HG03469 (cell line): ENCODE measurements around the gene TAF1B.
"Not testable (repeated sequence)": the region's sequence is repeated elsewhere in the genome, so short reads cannot be mapped to it uniquely, and the experiment has no call there.

Source experiments
- ATAC-seq: cut with Tn5 transposase; IDR thresholded peaks from one replicate; pipeline ENCODE4 v1.9.1; 2021; ENCODE audit warnings: mild to moderate bottlenecking, moderate library complexity, moderate number of reproducible peaks; ENCODE audit not compliant: unreplicated experiment

Gene TAF1B

DNA sequence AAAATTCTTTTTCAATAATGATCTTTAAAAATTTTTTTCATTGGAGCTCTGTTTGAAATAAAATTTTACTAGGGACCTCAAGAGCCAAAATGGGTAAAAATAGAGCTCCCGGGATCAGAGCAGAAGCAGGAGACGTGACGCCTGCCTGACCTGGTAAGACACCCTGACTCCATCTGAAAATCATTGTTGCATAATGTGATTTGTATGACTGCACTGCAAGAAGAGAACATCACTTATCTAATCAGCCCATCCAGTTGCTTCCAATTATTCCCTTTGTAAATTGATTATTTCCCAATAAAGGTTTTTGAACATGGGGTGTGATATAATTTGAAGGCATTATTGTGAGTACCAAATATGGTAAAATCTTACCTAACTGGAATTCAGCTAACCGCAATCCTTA is 17.1 kb upstream of the TAF1B start:
- ATAC-seq = no peak

DNA sequence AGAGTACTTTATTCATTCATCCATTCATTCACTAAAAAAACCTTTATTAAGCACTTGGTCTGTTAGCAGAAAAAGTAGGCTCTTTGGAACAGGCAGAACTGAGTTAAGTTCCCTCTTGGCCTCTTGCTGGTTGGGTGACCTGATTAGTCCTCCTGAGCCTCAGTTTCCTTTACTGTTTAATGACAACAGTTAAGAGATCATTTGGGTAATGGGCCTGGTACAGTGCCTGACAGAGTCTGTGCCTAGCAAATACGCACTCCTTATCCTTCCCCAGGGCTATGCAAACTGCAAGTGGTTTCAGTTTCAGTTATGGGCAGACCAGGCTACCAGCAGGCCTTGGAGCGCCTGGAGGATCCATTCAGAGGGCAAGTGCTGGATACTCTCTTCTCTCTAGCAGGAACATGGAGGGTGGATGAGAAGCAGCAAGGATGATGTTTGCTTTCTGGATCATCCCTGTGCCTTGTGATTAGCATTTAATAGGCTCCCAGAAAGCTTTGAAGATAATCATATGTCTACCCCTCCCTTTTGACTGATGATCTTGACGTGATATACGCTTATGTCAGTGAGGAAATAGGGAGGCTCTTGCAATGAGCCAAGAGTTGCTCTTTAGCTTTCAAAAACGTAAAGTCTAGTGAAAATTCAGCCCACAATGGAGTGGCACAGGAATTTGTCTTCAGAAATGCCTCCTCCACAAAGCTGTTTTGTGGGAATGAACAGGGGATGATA is 12.4 kb upstream of the TAF1B start:
- no peak for ATAC-seq

DNA sequence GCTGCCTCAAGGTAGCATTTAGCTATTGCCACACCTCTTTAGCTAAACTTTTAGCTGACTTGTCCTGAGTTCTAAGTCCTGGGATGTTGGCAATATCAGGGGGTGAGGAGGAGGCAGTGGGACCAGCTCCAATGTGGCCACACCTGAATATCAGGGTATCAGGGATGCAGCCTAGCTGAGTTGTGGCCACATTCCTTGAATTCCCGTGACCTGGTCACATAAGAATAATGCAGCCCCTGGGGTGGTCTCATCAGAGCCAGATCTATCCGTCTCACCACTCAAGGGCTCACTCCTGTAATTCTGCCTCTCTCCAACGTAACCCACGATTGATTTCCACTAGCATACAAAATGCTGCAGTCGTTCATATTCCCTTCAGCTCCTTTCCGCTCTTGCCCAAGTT is 11.6 kb upstream of the TAF1B start:
- no peak for ATAC-seq

DNA sequence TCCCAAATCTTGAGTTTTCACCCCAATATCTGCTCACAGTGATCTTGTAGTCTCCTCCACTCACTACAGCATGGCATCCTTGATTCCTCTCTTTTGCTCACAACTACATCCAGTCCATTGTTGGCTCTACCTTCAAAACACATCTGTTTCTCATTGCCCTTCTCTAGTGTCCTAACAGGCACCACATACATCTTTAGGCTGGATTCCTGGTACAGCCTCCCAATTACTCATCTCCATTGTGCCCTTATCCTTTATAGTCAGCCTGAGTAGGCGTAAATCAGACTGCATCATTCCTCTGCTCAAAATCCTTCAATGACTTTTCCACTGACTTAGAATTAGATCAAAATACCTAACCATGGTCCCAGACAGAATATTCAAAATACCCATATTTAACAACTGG is 10.7 kb upstream of the TAF1B start:
- ATAC-seq = no peak

DNA sequence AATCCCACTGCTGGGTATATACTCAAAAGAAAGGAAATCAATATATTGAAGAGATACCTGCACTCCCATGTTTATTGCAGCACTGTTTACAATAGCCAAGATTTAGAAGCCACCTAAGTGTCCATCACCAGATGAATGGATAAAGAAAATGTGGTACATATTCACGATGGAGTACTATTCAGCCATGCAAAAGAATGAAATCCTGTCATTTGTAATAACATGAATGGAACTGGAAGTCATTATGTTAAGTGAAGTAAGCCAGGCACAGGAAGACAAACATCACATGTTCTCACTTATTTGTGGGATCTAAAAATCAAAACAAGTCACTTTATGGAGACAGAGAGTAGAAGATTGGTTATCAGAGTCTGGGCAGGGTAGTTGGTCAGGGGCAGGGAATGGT is 8.2 kb upstream of the TAF1B start:
- not testable (repeated sequence) for ATAC-seq

DNA sequence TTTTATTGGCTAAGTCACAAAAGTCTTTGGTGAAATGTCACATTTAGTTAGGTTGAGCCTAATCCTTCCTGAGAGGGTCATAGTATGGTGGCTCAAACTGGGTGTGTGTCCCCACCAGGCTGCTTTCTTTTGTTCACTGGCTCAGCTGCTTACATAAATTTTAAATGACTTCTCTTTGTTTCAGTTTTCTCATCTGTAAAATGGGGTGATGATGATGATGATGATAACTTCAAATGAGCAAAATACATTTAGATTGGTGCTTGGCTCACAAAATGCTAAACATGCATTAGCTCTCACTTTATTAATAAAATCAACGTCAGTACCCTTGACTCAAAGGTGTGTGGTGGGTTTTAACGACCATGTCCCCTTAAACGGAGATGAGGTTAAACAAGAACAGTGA is 7.2 kb upstream of the TAF1B start:
- no peak for ATAC-seq

DNA sequence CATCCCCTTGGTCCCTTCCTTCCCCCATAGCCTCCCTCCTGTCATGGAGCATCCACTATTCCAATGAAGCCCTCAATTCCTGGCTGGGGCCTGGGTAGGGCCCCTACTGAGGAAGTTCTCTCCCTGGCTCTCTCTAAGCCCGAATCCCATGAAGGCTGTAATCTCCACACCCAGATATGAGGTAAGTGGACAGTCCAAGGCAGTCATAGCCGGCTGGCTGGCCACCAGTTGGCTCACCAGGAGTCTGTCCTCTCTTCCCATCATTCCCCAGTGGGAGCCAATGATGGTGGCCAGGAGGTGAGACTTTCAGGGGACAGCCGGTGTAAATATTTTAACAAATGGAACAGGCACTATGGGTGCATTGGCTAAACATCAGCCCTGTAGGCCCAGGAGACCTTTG is 6.8 kb upstream of the TAF1B start:
- ATAC-seq = no peak

DNA sequence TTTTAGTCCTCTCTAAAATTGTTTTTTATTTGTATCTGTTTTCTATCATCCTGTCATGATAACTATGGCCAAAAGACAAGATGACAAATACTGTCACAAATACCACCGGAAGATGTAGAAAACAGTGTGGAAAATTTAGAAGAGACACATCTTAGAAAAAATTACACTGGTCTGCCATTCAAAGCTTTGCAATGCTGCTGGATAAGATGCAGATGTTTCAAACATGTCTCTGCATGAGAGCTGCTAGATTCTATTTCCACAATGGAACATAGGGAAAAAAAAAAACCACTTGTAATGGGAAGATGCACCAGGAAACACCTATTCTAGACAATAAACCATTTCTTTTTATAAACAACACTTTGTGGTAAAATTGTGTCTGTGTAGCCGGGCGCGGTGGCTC is 5.8 kb upstream of the TAF1B start:
- no peak for ATAC-seq

DNA sequence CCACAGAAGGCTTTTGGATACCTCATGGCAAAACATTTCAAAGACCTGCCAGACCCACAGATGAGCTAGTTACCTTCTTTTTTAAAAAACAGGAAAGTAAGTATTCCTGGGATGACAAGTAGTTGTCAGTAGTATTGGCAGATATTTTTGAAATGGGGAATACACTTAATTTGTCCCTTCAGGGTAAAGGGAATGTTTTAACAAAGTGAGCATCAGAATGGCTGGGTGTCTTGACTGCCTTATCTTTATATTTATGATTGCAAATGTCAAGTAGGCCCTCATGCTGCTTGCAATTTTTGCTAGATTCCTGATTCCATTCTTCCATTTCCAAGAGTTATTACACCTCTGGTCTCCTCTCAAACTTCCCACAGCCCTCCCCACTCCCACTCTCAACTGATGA is 4.9 kb upstream of the TAF1B start:
- no peak for ATAC-seq

DNA sequence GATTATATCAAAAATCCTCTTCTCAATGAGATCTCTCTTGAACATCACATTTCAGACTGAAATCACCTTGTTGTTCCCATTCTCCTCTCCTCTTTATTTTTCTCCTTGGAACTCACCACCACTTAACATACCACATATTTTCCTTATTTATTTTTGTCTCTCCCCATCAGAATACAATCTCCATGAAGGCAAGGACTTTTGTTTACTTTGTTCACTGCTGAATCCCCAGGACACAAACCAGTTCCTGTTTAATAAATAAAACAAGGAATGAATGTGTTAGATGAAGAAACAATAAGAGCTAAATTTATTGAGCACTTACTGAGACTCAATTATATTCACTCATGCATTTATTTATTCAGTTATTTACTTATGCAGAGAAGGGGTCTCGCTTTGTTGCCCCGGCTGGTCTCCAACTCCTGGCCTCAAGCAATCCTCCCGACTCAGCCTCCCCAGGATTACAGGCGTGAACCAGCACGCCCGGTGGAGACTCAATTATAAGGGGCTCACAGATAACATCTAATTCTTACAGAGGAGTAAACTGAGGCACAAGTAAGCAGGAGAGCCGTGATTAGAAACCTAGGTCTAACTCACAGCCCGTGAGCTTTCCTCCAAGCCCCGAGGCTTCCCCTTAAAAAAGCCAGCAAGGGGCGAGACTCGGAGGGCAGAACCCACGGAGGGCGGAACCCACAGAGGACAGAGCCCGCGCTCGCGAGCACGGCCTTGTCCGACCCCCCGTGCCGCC is 616 bp upstream of the TAF1B start:
- ATAC-seq = no peak

DNA sequence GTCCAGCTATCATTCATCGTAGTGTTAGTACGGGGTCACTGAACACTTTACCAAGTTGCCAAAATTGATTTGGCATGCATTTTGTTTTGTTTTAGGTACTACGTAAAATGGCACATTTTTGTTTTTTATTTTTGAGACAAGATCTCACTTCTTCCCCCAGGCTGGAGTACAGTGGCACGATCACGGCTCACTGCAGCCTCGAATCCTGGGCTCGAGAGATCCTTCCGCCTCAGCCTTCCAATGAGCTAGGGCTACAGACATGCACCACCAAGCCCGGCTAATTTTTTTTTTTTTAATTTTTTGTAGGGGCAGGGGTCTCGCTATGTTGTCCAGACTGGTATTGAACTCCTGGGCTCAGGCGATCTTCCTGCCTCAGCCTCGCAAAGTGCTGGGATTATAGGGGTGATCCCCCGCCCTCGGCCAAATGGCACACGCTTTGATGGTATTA is 786 bp downstream of the TAF1B start:
- ATAC-seq = no peak

DNA sequence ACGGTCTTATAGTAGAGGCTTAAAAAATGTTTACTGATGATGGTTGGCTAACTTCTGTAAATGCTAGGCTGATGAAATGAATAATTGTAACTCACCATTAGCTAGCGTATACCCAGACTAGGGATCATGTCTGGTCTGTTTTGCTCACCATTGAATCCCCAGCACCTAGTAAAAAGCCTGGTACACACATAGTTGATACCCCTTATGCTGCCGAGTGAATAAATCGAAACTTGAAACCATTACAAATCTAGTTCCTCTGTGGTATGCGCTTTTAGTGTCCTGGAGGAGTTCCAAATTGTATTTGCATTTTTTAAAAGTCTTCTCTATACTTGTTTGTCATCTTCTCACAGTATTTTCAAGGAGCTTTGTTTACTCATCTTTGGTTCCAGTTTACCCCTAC is 1.3 kb downstream of the TAF1B start:
- ATAC-seq = no peak

DNA sequence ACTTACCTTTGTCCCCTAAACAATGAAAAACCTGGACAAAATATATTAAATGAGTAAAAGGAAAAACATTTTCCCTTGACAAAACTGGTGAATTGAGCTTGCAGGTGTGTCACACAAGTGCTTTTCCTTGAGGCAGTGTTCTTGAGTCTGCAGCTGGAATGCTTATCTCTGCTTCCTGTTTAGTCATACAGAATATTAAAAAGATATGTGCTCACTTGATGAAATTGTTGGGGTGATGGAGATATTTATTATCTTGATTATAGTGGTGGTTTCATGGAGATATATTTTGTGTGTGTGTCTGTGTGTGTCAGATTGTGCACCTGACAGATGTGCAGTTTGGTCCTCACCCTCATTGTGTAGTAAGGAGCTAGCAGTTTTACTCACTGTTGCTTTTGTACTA is 3.3 kb downstream of the TAF1B start:
- no peak for ATAC-seq

DNA sequence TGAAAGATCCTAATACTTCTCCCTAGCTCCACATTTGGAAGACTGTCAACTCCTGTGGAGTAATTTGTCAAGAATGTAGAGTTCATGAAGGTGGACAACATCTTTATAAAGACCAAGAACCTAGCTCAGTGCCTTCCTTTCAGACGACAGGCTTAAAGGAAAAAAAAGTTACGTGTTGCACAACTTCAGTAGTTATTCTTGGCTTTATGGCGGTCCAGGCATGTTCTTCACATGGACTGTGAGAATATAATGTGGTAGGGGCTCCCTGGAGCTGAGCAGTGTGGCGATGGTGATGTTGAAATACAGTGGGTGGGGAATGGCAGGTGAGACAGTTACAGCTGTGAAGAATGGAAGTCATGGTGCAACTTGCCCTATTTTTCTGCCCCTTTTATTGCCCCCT is 3.9 kb downstream of the TAF1B start:
- ATAC-seq = no peak

DNA sequence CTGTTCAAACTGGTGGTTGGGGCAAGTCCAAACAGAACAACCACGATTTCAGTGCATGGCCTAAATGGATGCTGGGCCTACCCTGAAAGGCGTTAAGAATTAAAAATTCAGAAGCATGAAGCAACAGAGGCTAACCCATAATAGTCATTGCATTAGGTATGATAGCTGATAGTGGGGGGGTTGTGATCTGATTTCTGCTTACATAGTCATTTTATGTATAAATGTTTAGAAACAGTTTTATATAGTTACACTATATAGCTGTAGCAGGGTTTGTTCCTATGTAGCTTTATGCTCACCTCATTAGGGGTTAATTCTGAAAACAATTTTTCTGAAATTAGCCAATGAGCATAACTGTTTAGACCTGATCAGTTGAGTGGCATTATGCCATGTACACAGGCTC is 9.6 kb downstream of the TAF1B start:
- no peak for ATAC-seq

DNA sequence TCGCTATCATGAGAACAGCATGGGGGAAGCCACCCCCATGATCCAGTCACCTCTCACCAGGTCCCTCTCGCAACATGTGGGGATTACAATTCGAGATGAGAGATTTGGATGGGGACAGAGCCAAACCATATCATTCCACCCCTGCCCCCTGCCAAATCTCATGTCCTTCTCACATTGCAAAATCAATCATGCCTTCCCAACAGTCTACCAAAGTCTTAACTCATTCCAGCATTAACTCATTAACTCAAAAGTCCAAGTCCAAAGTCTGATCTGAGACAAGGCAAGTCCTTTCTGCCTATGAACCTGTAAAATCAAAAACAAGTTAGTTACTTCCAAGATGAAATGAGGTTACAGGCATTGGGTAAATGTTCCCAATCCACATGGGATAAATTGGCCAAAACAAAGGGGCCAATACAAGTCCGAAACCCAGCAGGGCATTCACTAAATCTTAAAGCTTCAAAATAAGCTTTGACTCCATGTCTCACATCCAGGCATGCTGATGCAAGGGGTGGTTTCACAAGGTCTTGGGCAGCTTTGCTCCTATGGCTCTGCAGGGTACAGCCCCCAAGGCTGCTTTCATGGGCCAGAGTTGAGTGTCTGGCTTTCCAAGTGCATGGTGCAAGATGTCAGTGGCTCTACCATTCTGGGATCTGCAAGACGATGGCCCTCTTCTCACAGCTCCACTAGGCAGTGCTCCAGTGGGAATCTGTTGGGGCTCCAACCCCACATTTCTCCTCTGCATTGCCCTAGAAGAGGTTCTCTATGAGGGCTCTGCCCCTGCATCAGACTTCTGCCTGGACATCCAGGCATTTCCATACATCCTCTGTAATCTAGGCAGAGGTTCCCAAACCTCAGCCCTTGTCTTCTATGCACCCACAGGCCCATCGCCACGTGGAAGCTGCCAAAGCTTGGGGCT is 14.8 kb downstream of the TAF1B start:
- ATAC-seq = no peak

DNA sequence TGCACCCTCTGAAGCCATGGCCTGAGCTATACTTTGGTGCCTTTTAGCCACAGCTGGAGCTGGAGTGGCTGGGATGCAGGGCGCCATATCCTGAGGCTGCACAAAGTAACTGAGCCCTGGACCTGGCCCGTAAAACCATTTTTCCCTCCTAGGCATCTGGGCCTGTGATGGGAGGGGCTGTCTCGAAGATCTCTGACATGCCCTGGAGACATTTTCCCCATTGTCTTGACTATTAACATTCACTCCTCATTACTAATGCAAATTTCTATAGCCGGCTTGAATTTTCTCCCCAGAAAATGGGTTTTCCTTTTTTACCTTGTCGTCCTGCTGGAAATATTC is 15.4 kb downstream of the TAF1B start:
- no peak for ATAC-seq

DNA sequence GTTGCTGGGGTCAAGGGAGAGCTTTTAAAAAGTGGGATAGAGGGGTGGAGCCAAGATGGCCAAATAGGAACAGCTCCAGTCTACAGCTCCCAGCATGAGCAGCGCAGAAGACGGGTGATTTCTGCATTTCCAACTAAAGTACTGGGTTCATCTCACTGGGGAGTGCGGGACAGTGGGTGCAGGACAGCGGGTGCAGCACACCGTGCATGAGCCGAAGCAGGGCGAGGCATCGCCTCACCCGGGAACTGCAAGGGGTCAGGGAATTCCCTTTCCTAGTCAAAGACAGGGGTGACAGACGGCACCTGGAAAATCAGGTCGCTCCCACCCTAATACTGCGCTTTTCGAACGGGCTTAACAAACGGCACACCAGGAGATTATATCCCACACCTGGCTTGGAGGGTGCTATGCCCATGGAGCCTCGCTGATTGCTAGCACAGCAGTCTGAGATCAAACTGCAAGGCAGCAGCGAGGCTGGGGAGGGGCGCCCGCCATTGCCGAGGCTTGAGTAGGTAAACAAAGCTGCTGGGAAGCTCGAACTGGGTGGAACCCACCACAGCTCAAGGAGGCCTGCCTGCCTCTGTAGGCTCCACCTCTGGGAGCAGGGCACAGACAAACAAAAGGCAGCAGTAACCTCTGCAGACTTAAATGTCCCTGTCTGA is 17.8 kb downstream of the TAF1B start:
- ATAC-seq = not testable (repeated sequence)

DNA sequence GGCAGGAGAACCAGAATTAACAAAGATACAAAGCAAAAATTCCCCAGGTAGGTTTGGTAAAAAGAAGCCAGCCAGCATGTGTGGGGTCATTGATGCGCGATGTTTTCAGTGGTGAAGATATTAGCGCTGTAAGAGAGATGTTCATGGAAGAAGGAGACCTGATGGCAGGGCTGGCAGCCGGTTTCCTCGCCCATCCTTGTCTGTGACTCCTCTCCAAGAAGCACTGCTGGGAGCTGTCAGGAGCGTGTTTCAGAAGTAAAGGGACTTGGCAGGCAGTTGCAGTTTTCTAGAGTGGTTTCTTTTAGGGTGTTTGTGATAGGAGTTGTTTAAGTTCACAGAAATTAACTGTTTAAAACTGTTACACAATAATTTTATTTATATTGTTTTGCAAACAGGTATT is 24.6 kb downstream of the TAF1B start:
- ATAC-seq = no peak

DNA sequence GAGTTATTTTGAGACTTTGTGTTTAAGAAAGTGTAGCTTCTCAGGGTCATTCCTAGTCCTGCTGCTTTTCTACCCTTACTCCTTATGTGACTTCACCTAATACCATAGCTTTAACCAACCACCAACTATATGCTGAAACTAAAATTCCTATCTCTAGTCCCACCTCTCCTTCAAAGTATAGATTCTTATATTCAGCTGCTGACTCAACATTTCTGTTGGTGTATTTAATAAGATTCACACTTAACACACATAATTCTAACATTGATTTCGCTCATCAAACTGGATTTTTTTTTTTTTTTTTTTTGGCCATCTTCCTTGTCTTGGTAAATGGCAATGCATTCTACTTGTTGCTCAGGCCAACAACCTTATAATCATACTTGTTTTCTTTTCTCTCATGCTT is 30.1 kb downstream of the TAF1B start:
- no peak for ATAC-seq

DNA sequence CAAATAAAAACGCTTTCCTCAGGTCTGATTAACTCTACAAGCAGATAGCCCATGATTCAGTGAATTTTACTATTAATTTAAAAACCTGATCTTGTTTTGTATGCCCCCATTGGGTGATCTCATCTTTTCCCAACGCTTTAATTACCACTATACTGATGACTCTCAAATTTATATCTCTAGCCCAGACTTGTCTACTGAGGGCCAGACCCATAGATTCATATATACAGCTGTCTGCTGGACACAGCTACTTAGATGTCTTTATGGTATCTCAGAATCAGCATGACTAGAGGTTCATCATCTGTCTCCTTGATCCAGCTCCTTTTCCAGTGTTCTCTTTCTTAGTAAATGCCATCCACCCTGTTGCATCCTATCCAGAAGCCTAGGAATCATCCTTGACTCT is 33.8 kb downstream of the TAF1B start:
- ATAC-seq = no peak
